ENCODE measurements around the gene KCNK6. TPM values are rescaled to one million over a fixed set of nuclear protein-coding genes. Genes with fewer than 3 reads are reported as not detected.

The KCNK6 gene
- polyA plus RNA-seq, 1 donor (not counting 4 experiments of a cell fraction or from before 2014, with no cell fraction given) = 23.9 TPM

- FAIRE-seq (no peak), DNase-seq (ENCODE audit: low read depth, low spot score) (no peak)
- TF ChIP-seq CTCF (optimal IDR thresholded peaks at IDR 0.05 in 1 of 3, IDR thresholded peaks at IDR 0.05 in 1 of 3, conservative IDR thresholded peaks at IDR 0.05 in 1 of 3; ENCODE audit: extremely low read depth in 1 of 3, insufficient read depth in 2 of 3, low read length in 3 of 3) = no peak
- TF ChIP-seq EZH2 (IDR thresholded peaks at IDR 0.05; ENCODE audit: low read length) = no peak
- dilution Hi-C loops (cut with MboI; ENCODE audit: extremely low pct_ligation_motif_present, low sequenced_read_pairs) = no loop called here
- peaks cover 44 to 57% of the 10 kb centered on the region in 2 experiments for H3K36me3 ChIP-seq (ENCODE audit: control insufficient read depth in 2 of 2, extremely low read depth in 1 of 2, insufficient read depth in 2 of 2, low read length in 2 of 2)
- H3K27ac ChIP-seq (ENCODE audit: control insufficient read depth, insufficient read depth, low read length) = no peak overlapping the region
- H3K4me2 ChIP-seq (ENCODE audit: control insufficient read depth, extremely low read depth, insufficient read depth, low read depth, low read length) = no peak overlapping the region
- no peaks in the 10 kb centered on the region for H3K27me3 ChIP-seq (ENCODE audit: control insufficient read depth, extremely low read depth, insufficient read depth, low read length)
- H3K79me2 ChIP-seq (ENCODE audit: control insufficient read depth, insufficient read depth, low read length) = peaks cover 19% of the 10 kb centered on the region
- no peak overlapping the region for H2AFZ ChIP-seq (ENCODE audit: control insufficient read depth, low read length)
- H3K9ac ChIP-seq (ENCODE audit: control insufficient read depth, extremely low read depth, insufficient read depth, low read length) = no peak overlapping the region
- H3K4me3 ChIP-seq (ENCODE audit: control insufficient read depth in 2 of 3, extremely low read depth in 1 of 3, insufficient read depth in 2 of 3, low read depth in 1 of 3, low read length in 3 of 3) = no peak overlapping the region
- no peaks in the 10 kb centered on the region for H3K9me3 ChIP-seq (ENCODE audit: control insufficient read depth, low read depth, low read length)
- H4K20me1 ChIP-seq (ENCODE audit: control insufficient read depth, extremely low read depth, insufficient read depth, low read length) = peaks cover 4% of the 10 kb centered on the region
- H3K4me1 ChIP-seq (ENCODE audit: control insufficient read depth, extremely low read depth, insufficient read depth, low read length) = peaks cover 52% of the 10 kb centered on the region
- no peaks in the 10 kb centered on the region for H3K9me1 ChIP-seq (ENCODE audit: control insufficient read depth, extremely low read depth, insufficient read depth, low read length)
Measured at GRCh38 chr19:38293281-38293680, 26.4 kb upstream of the KCNK6 start.

- Histone ChIP-seq H3K9ac (ENCODE audit: control insufficient read depth, extremely low read depth, insufficient read depth, low read length) (no peak overlapping the region), H3K9me3 (ENCODE audit: control insufficient read depth, low read depth, low read length) (no peaks in the 10 kb centered on the region), H3K9me1 (ENCODE audit: control insufficient read depth, extremely low read depth, insufficient read depth, low read length) (no peaks in the 10 kb centered on the region), H4K20me1 (ENCODE audit: control insufficient read depth, extremely low read depth, insufficient read depth, low read length) (peaks cover 4% of the 10 kb centered on the region), H2AFZ (ENCODE audit: control insufficient read depth, low read length) (no peak overlapping the region), H3K4me2 (ENCODE audit: control insufficient read depth, extremely low read depth, insufficient read depth, low read depth, low read length) (no peak overlapping the region), H3K27ac (ENCODE audit: control insufficient read depth, insufficient read depth, low read length) (peak overlapping the region; percentile 18), H3K4me3 (ENCODE audit: control insufficient read depth in 2 of 3, extremely low read depth in 1 of 3, insufficient read depth in 2 of 3, low read depth in 1 of 3, low read length in 3 of 3) (no peak overlapping the region), H3K27me3 (ENCODE audit: control insufficient read depth, extremely low read depth, insufficient read depth, low read length) (no peaks in the 10 kb centered on the region), H3K4me1 (ENCODE audit: control insufficient read depth, extremely low read depth, insufficient read depth, low read length) (peaks cover 52% of the 10 kb centered on the region), H3K36me3 (ENCODE audit: control insufficient read depth in 2 of 2, extremely low read depth in 1 of 2, insufficient read depth in 2 of 2, low read length in 2 of 2) (peaks cover 40 to 49% of the 10 kb centered on the region in 2 experiments), H3K79me2 (ENCODE audit: control insufficient read depth, insufficient read depth, low read length) (peaks cover 14% of the 10 kb centered on the region)
- dilution Hi-C loops (cut with MboI; ENCODE audit: extremely low pct_ligation_motif_present, low sequenced_read_pairs) = no loop called here
- FAIRE-seq (no peak), DNase-seq (ENCODE audit: low read depth, low spot score) (no peak)
- TF ChIP-seq CTCF (optimal IDR thresholded peaks at IDR 0.05 in 1 of 3, IDR thresholded peaks at IDR 0.05 in 1 of 3, conservative IDR thresholded peaks at IDR 0.05 in 1 of 3; ENCODE audit: extremely low read depth in 1 of 3, insufficient read depth in 2 of 3, low read length in 3 of 3) = no peak
- TF ChIP-seq EZH2 (IDR thresholded peaks at IDR 0.05; ENCODE audit: low read length) = no peak
Measured at GRCh38 chr19:38294090-38294489, 25.6 kb upstream of the KCNK6 start.
